GM06990 (cell line): Measurements from ENCODE around the gene STARD7.
"Not testable (repeated sequence)": the region's sequence is repeated elsewhere in the genome, so short reads cannot be mapped to it uniquely, and the experiment has no call there.

Experiments
- DNase-seq: peaks from one replicate; pipeline ENCODE4 v3.0.0-alpha.2; 2011; ENCODE audit not compliant: insufficient read length; ENCODE audit errors: extremely low read depth
- H3K27me3 ChIP-seq: replicated peaks from 2 replicates; pipeline ENCODE4 v1.6.0; 2011; ENCODE audit warnings: low read length; ENCODE audit not compliant: control insufficient read depth, insufficient read depth
- H3K36me3 ChIP-seq: 2 replicates; pipeline ENCODE4 v1.5.1; 2011; ENCODE audit warnings: low read length; ENCODE audit not compliant: control insufficient read depth, insufficient read depth
- H3K4me3 ChIP-seq: replicated peaks from 2 replicates; pipeline ENCODE4 v1.5.1; 2011; ENCODE audit warnings: low read depth, mild to moderate bottlenecking, control low read depth, low read length
- TF ChIP-seq, protein P1 (sequence below): IDR thresholded peaks from 2 replicates; pipeline ENCODE4 v1.5.1; 2011; ENCODE audit warnings: low read length, control low read depth, mild to moderate bottlenecking, inconsistent platforms; ENCODE audit not compliant: insufficient read depth, poor library complexity, severe bottlenecking

The STARD7 gene

DNA sequence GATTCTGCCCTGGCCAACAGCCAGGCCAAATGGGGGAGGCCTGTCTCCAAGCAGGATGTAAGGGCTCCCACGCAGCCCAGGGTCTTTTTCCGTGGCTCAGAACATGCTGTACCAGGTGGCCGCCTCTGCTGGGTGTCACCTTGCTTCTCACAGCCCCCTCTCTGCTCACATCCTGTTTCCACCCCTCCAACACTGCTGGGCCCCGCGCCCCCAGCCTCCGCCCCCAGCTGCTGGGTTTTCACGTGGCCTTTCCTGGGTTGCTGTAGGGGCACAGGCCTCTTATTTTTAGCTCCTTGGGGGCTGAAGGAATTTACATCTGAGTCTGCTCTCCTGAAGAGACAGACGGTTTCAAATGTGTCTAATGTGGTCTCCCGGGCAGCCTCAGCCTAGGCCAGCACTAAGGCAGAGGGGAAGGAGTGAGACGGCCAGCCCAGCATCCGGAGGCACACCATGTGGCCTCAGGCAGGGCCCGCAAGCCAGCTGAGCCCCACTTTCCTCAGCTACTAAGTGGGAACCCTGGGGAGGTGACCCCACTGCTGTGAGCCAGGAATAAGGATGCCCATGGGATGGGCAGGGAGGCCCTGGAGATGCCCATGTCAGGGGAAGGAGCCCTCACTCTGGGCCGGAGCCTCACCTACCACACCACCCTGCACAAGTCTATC lies 44.7 kb downstream of the STARD7 start:
- no peaks in the 10 kb centered on the region for H3K27me3 ChIP-seq
- peak; percentile 95 for DNase-seq
- H3K4me3 ChIP-seq = peak overlapping the region; percentile 53
- TF ChIP-seq, protein P1, sequence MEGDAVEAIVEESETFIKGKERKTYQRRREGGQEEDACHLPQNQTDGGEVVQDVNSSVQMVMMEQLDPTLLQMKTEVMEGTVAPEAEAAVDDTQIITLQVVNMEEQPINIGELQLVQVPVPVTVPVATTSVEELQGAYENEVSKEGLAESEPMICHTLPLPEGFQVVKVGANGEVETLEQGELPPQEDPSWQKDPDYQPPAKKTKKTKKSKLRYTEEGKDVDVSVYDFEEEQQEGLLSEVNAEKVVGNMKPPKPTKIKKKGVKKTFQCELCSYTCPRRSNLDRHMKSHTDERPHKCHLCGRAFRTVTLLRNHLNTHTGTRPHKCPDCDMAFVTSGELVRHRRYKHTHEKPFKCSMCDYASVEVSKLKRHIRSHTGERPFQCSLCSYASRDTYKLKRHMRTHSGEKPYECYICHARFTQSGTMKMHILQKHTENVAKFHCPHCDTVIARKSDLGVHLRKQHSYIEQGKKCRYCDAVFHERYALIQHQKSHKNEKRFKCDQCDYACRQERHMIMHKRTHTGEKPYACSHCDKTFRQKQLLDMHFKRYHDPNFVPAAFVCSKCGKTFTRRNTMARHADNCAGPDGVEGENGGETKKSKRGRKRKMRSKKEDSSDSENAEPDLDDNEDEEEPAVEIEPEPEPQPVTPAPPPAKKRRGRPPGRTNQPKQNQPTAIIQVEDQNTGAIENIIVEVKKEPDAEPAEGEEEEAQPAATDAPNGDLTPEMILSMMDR = no peak
- H3K36me3 ChIP-seq = no peaks in the 10 kb centered on the region

DNA sequence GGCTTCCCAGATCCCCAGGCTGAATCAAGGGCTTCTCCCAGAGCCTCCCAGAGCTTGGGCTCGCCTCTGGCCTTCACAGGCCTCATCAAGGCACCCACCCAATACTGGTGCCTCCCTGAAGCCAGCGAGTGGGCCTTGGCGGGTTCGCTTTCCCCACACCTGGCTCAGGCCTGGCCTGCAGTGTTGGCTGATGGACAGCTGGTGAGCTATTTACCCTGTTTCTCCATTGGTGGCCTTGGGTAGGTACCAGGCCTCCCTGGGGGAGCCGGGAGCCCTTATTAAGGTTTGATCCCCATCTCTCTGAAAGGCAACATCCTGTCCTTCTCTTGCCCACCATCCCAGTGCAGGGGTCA lies 45.2 kb downstream of the STARD7 start:
- Histone ChIP-seq H3K27me3 (no peaks in the 10 kb centered on the region), H3K36me3 (no peaks in the 10 kb centered on the region), H3K4me3 (no peak overlapping the region)
- TF ChIP-seq, protein P1 = no peak
- no peak for DNase-seq

DNA sequence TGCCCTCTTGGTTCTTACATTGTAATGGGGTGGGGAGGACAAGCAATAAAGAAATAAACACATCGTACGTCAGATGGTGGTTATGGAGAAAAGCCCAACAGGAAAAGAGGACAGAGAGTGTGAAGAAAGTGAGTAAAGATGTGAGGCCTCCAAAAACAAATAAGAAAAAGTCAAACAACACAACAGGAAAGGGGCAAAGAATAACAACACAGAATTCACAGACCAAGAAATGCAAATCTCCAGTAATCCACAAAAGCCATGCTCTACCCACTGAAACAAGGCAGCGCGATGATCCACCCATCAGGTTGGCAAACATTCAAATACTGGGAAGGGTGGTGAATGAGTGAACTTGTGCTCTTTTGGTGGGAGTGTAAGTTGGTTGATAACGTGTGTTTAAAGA lies 46.7 kb downstream of the STARD7 start:
- Histone ChIP-seq H3K27me3 (no peaks in the 10 kb centered on the region), H3K4me3 (no peak overlapping the region), H3K36me3 (no peaks in the 10 kb centered on the region)
- TF ChIP-seq, protein P1 = no peak
- DNase-seq = no peak

DNA sequence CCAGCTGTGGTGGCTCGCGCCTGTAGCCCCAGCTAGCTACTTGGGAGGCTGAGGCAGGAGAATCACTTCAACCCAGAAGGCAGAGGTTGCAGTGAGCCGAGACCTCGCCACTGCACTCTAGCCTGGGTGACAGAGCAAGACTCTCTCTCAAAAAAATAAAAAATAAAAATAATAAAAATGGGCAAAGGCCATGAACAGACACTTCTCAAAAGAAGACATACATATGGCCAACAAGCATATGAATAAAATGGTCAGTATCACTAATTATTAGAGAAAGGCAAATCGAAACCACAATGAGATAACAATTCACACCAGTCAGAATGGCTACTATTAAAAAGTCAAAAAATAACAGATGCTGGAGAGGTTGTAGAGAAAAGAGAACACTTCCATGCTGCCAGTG lies 48.3 kb downstream of the STARD7 start:
- not testable (repeated sequence) for DNase-seq, H3K27me3 ChIP-seq, H3K4me3 ChIP-seq, H3K36me3 ChIP-seq

DNA sequence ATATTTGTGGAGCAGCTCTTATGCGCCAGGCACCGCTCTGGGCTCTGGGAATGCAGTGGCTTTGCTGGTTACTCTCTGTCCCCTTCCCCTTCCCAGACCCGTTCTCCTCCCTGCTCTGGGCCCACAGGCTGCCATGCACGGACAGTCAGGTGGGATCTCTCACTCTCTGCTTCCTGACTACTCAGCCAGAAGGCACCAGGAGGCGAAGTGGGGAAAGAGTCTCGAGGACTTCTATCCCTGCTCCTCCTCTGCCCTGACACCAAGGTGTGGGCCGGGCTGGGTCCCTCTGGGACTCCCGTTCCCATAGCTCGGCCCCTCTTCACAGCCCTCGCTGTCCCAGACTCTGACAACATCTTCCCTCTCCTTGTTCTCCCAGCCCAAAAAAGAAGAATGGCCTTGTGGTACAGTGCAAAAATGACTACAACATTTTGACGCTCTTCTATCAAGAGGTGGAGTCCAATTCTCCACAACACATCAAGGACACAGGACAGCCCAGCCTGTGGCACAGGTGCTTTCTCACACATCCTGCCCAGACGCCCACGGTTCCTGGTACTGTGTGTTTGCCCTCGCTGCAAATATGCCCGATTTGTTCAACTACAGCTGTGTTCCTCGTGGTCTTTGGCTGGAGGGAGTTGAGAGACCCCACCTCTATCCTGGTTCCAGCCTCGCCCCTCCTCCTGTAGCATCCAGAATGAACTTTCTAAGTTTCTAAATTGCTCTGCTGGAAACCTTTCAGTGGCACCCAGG lies 49.4 kb downstream of the STARD7 start:
- Histone ChIP-seq H3K4me3 (no peak overlapping the region), H3K27me3 (no peaks in the 10 kb centered on the region), H3K36me3 (no peaks in the 10 kb centered on the region)
- DNase-seq = no peak
- TF ChIP-seq, protein P1 = no peak

DNA sequence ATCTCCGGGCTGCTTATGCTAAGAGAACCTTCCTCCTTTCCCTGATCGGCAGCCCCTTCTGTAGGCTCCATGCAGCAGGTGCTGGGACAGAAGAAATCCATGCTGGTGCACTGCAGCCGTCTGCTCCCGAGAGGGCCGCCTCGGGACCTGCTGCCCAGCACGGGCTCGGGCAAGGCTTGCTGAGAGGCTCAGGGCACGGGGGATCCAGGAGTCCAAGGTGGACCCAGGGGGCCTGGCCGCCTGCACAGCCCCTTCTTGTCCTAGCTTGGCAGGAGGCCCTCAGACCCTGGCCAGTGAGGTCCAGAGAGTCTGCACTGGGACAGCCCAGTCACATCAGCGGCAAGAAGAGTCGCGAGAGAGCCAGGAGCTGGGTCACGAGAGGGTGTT lies 50.1 kb downstream of the STARD7 start:
- no peak for DNase-seq
- H3K27me3 ChIP-seq = no peaks in the 10 kb centered on the region
- H3K4me3 ChIP-seq = no peak overlapping the region; the same call in 1 of the 2 replicates
- TF ChIP-seq, protein P1 = no peak
- no peaks in the 10 kb centered on the region for H3K36me3 ChIP-seq
